ENCODE results near the gene PKNOX2. TPM values are rescaled to one million over a fixed set of nuclear protein-coding genes. Genes with fewer than 3 reads are reported as not detected.

Gene PKNOX2
- total RNA-seq, 6 experiments from 2014 or later: 0.10 TPM; not detected in 5

DNA sequence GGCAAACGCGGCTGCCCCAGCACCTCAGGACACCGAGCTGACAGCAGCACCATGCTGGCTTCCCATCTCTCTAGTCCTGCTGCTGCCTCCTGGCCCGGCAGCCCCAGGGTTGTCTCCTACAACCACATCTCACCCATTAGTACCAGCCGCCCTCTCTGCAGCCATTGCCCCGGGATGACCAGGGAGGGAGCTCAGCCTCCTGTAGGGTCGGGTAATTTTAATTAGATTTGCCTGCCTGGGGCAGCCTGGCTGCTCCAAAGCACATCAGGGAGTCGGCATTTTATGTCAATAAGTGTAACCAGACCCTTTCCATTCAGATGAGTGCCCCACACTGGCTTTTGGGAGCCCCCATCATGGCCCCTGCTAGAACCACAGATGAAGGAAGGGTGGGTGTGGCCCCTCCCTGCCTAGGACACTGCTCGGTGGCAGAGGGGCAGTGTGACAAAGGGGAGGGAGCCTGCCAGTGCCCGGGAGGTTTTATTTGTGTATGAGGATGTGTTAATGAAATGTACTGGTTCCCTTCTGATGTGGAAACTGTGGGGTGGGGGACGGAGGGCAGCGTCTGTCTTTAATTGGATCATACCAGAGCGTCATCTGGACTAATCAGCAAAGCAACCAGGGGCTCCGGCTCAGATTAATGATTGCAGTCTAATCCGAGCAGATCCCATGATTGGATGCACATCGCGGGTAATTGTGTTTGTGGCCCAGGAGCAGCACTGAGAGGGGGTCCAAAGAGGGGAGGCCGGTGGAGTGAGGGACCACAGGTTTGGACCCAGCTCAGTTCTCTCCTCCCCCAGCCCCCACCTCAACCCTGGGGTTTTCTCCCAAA lies 206.2 kb downstream of the PKNOX2 start:
- H3K4me1 Mint-ChIP-seq (ENCODE audit: low read depth): no peaks in the 10 kb centered on the region
- no peaks in the 10 kb centered on the region for H3K36me3 Mint-ChIP-seq (ENCODE audit: low read depth)

GRCh38 chr11:125371431-125371935 lies 206.9 kb downstream of the PKNOX2 start:
- Mint-ChIP-seq H3K36me3 (ENCODE audit: low read depth) (no peaks in the 10 kb centered on the region), H3K4me3 (no peak overlapping the region), H3K4me1 (ENCODE audit: low read depth) (no peaks in the 10 kb centered on the region), H3K27me3 (ENCODE audit: insufficient read depth) (peaks cover 41% of the 10 kb centered on the region), H3K9me3 (no peaks in the 10 kb centered on the region), H3K27ac (no peak overlapping the region)
- no peak for DNase-seq
- TF ChIP-seq, protein P1, sequence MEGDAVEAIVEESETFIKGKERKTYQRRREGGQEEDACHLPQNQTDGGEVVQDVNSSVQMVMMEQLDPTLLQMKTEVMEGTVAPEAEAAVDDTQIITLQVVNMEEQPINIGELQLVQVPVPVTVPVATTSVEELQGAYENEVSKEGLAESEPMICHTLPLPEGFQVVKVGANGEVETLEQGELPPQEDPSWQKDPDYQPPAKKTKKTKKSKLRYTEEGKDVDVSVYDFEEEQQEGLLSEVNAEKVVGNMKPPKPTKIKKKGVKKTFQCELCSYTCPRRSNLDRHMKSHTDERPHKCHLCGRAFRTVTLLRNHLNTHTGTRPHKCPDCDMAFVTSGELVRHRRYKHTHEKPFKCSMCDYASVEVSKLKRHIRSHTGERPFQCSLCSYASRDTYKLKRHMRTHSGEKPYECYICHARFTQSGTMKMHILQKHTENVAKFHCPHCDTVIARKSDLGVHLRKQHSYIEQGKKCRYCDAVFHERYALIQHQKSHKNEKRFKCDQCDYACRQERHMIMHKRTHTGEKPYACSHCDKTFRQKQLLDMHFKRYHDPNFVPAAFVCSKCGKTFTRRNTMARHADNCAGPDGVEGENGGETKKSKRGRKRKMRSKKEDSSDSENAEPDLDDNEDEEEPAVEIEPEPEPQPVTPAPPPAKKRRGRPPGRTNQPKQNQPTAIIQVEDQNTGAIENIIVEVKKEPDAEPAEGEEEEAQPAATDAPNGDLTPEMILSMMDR (IDR thresholded peaks at IDR 0.05): no peak

More for the DNA sequence above, 206.2 kb downstream of the PKNOX2 start:
- Mint-ChIP-seq H3K4me3 (no peak overlapping the region), H3K27me3 (ENCODE audit: insufficient read depth) (peaks cover 34% of the 10 kb centered on the region), H3K27ac (no peak overlapping the region), H3K9me3 (no peaks in the 10 kb centered on the region)
- TF ChIP-seq, protein P1 (IDR thresholded peaks at IDR 0.05): no peak
- no peak for DNase-seq

DNA sequence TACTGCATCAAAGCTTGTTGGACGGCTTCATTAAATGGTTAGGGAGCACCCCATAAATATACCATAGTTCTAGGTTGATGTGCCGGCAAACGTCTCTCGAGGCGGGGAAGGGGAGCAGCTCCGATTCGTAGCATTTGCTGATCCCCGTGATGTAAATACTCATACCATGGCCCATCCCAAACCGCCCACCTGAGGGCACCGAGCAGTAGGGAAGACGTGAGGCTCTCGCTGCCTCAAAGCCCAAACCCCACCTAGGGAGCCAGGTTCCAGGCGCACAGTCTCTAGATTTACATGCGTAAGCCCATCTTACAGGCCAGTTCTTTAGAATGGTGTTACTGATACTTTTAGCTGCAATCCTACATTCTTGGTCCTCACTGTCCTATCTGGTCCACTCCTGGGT lies 207.5 kb downstream of the PKNOX2 start:
- Mint-ChIP-seq H3K9me3 (no peaks in the 10 kb centered on the region), H3K4me1 (ENCODE audit: low read depth) (no peaks in the 10 kb centered on the region), H3K4me3 (no peak overlapping the region), H3K36me3 (ENCODE audit: low read depth) (no peaks in the 10 kb centered on the region), H3K27ac (no peak overlapping the region), H3K27me3 (ENCODE audit: insufficient read depth) (peaks cover 41% of the 10 kb centered on the region)
- DNase-seq: no peak
- TF ChIP-seq, protein P1 (IDR thresholded peaks at IDR 0.05): no peak

DNA sequence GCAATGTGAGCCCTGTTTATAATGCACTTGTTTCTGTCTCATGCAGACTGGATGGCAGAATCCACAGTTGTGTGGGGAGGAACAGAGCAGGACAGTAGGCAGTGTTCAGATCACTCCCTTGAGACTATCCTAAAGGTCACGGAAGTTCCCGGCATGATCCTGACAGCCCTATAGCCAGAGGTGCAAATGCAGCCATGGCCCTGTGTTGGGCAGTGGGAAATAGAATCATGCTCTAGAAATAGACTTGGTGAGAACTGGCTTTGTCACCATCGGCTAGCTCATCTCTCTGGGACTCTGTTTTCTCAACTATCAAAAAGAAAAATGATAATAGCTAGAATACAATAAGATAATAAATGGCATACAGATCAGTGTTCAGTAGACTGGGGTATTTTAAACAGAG lies 208.4 kb downstream of the PKNOX2 start:
- Mint-ChIP-seq H3K4me1 (ENCODE audit: low read depth) (no peaks in the 10 kb centered on the region), H3K27ac (no peak overlapping the region), H3K4me3 (no peak overlapping the region), H3K36me3 (ENCODE audit: low read depth) (no peaks in the 10 kb centered on the region), H3K27me3 (ENCODE audit: insufficient read depth) (peaks cover 45% of the 10 kb centered on the region), H3K9me3 (no peaks in the 10 kb centered on the region)
- TF ChIP-seq, protein P1 (IDR thresholded peaks at IDR 0.05): no peak
- DNase-seq: no peak

- H3K4me3 Mint-ChIP-seq: no peak overlapping the region
These were observed 209.2 kb downstream of the PKNOX2 start for GRCh38 chr11:125373426-125374391.

More at GRCh38 chr11:125373426-125374391, 209.2 kb downstream of the PKNOX2 start:
- H3K27ac Mint-ChIP-seq: no peak overlapping the region
- no peaks in the 10 kb centered on the region for H3K9me3 Mint-ChIP-seq
- H3K36me3 Mint-ChIP-seq (ENCODE audit: low read depth): no peaks in the 10 kb centered on the region
- H3K27me3 Mint-ChIP-seq (ENCODE audit: insufficient read depth): peaks cover 49% of the 10 kb centered on the region
- no peaks in the 10 kb centered on the region for H3K4me1 Mint-ChIP-seq (ENCODE audit: low read depth)
- DNase-seq: no peak
- TF ChIP-seq, protein P1 (IDR thresholded peaks at IDR 0.05): no peak

Measured in HFFc6 (cell line).